ENCODE measurements around the gene NUP98.

NUP98 gene

DNA sequence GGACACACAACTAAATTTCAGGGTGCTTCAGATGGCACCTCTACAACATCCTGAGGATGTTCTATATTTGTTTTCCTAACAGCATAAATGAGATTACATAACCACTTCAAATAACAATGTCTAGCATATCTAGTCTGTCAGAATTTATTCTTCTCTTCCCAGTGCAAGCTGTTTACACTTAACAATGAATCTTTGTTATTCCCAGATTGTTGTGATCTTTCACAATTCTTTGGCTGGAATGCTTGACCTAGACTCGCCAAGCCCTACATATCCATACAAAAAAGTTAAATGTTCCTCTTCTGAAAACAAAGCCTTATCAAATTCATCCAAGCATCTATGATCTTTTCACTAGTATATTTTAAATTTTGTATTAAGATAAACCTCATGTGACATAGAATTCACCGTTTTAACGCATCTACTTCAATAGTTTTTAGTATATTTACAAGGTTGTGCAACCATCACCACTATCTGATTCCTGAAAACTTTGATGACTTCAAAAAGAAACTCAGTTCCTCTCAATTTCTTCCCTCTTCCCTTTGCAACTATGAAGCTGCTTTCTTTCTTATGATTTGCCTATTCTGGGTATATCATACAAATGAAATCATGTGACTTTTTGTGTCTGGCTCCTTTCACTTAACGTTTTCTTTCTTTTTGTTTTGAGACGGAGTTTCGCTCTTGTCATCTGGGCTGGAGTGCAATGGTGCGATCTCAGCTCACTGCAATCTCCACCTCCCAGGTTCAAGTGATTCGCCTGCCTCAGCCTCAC lies 64.5 kb downstream of the NUP98 start:
- DNase-seq, result no peak

- no peak for DNase-seq
Measured at GRCh38 chr11:3723014-3723708, 74.2 kb downstream of the NUP98 start.

DNA sequence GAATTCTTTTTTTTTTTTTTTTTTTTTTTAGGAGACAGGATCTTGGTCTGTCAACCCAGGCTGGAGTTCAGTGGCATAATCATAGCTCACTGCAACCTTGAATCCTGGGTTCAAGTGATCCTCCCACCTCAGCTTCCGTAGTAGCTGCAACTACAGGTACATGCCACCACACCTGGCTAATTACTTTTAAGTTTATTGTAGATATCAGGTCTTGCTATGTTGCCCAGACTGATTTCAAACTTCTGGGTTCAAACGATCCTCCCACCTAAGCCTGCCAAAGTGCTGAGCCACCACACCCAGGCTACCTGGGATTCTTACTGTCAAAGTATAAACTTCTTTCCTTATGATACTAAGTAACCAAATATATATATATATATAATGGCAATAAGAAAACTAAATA lies 75.3 kb downstream of the NUP98 start:
- no peak for DNase-seq

DNA sequence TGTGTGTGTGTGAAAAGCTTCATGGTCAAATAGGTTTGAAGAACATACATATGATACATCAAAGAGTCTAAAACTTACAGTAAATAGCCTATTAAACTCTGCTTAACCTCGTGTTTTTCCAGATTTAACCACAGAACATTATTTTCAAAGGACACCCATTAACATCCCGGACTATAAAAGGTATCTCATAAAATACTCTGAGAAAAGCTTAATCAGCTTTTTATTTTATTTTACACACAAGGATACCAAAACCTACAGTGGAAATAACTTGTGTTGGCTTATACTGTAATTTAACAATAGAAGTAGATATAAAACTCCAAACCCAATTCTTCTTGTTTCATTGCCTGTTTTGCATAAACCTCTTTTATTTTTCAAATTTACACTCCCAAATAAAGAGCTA lies 76.4 kb downstream of the NUP98 start:
- no peak for DNase-seq

GRCh38 chr11:3712274-3712673 lies 85.1 kb downstream of the NUP98 start:
- no peak for DNase-seq

DNA sequence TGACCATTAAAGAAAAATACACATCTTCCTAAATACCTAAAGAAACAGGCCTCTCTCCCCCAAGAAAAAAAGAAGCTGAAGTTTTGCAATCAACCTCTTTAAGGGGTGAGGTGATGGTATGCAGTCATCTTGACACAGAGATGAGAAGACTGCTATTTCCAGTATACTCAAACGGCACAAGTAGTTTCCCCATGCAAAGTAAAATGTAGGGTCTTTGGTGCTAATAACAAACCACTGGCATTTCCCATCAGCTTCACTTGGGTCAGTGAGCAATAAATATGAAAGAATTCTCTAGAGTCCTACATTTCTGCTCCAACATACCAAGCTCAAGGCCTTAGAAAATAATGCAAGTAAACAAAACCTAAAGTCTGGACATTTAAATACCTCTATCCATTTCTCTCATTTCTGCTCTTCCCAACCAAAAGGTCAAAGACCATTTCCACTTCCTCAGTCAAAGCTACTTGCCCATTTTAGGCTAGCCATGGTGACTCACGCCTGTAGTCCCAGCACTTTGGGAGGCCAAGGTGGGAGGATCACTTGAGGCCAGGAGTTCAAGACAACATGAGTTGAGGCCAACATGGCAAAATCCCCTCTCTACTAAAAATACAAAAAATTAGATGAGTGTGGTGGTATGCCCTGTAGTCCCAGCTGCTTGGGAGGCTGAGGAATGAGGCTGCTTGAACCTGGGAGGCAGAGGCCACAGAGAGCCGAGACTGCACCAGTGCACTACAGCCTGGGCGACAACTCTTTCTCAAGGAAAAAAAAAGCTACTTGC lies 86.7 kb downstream of the NUP98 start:
- DNase-seq, result no peak

- no peak for DNase-seq
Measured at GRCh38 chr11:3709977-3710376, 87.4 kb downstream of the NUP98 start.

DNA sequence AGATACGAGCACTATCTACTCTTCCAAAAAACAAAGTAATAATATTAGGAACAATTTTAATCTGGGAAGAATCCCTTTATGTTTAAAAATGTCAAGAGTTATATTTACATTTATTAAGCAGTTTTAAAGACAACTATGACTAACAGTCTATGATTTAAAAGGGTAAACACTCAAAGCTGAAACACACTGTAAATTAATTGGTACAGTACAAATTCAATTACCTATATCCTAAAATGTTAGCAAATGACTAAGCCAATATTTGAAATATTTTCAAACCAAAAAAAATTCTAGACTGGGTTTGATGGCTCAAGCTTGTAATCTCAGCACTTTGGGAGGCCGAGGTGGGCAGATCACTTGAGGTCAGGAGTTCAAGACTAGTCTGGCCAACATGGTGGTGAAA lies 90.2 kb downstream of the NUP98 start:
- DNase-seq, result no peak

DNA sequence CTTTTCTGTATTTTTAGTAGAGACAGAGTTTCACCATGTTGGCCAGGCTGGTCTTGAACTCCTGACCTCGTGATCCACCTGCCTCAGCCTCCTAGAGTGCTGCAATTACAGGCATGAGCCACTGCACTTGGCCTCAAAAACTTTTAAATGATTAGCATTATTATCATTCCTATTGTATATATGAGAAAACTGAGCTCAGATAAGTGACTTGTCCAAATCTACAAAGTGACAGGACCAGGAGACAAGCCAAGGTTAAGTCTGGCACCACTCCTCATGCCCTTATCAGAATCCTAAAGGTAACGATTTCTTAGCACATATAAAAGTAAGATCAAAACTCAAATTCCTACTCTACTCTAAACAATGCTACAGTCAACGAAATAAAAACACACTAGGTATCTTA lies 94.0 kb downstream of the NUP98 start:
- no peak for DNase-seq

- DNase-seq, result no peak
Measured at GRCh38 chr11:3700910-3701309, 96.4 kb downstream of the NUP98 start.

DNA sequence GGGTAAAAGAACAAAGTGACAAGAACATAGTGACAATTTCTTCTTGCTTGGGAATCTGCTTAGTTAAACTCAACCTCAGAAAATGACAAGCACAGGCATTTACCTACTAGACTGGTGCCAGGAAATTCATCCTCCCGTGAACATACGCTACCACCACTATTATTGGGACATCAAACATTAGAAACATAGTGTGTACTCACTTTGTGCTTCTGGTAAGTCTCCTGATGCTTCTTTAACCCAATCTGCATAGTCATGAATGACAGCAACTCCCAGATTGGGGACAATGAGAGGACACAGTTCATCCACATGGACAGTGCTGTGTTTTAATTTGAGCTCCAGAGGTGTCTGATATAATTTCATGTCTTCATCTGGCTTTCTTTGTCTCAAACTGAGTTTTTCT lies 96.9 kb downstream of the NUP98 start:
- DNase-seq, result no peak

DNA sequence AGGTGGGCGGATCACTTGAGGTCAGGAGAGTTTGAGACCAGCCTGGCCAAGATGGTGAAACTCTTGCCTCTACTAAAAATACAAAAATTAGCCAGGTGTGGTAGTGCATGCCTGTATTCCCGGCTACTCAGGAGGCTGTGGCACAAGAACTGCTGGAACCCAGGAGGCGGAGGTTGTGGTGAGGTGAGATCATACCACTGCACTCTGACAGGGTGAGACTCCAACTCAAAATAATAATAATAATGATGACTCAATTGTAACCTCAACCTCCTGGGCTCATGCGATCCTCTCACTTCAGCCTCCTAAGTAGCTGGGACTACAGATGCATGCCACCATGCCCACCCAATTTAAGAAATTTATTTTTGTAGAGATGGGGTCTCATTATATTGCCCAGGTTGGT lies 110.6 kb downstream of the NUP98 start:
- no peak for DNase-seq

DNA sequence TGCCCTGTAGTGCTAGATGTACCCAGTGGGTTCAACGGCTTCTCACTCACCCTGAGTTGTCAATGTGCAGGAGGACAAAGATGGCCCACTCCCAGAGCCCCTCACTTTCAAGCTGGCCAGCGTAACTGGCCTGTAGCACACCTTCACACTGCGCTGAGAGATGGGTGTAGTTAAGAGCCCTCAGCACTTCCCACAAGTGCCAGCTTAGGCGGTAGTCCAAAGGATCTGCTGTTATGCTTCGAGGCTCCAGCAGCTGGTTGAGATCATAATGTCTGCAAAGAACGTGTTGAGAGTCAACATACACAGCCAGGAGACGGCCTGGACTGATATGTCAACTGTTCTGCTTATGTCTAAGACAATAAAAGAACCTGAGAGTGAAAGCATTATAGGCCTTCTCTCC lies 111.4 kb downstream of the NUP98 start:
- DNase-seq, result no peak

DNA sequence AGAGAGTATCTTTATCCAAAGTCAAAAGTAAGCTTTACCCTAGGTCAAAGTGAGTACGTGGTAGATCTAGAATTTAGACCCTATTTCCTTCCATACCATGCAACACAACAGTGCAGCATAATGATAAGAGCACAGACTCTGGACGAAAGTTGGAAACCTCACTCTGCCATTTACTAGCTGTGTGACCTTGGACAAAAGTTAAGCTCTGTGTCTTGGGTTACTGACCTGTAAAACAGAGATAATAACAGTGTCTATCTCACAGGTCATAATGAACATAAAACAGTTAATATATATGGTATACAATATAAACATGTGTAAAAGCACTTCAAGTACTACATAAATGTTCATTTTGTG lies 112.6 kb downstream of the NUP98 start:
- DNase-seq, result no peak

DNA sequence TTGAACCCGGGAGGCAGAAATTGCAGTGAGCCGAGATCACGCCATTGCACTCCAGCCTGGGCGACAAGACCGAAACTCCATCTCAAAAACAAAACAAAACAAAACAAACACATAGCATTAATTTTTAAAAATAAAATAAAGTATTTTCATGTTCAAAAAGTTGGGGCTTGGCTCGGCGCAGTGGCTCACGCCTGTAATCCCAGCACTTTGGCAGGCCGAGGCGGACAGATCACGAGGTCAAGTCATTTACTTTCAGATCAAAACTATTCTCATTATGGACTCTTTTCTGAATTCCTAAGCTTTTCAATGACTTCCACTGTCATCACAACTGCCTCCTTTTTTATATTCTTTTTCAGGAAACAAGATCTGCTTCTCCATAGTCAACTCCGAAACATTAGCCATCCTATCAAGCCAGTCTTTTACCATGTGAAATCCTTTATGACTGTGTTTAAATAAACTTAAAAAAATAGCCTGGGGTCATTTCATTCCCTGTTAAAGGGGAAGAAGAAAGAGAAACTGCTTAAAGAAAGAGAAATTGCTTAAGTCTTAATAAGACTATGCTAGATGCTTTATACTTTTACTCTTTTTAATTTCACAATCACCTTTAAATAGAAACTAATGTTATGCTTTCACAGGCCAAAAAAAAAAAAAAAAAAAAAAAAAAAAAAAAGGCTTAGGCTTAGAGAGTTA lies 113.1 kb downstream of the NUP98 start:
- no peak for DNase-seq

DNA sequence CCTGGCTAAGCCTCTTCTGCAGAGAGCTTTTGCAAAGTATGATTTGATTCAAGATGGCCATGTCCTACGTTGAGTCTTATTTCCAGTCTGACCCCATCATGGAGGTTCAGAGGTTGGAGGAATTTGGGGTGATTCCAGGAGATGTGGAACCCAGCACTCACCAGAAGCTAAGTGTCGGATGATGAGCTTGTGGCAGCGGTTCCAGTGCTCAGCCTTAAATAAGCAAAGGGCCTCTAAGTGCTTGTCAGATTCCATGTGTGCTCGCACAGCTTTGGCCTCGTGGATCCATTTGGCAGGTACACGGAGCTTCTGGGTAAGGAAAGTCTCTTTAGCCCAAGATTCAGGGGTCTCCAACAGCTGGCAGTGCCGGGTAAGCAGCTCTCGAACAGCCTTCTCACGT lies 114.3 kb downstream of the NUP98 start:
- DNase-seq, result no peak

DNA sequence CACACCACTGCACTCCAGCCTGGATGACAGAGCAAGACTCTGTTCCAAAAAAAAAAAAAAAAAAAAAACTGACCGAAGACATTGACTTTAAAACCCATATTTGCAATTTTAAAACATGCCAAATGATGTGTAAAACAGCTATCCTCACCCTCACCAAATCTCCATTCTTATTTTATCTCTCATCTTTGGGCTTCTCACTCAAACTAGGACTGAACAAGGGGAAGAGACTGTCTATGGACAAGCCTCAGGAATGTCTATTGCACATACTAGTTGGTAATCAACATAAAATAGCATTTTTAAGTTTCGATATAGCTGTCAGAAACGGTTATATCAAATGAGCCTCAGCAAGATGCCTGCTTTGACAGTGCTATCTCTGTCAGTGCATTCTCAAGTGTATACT lies 118.3 kb downstream of the NUP98 start:
- DNase-seq, result no peak

DNA sequence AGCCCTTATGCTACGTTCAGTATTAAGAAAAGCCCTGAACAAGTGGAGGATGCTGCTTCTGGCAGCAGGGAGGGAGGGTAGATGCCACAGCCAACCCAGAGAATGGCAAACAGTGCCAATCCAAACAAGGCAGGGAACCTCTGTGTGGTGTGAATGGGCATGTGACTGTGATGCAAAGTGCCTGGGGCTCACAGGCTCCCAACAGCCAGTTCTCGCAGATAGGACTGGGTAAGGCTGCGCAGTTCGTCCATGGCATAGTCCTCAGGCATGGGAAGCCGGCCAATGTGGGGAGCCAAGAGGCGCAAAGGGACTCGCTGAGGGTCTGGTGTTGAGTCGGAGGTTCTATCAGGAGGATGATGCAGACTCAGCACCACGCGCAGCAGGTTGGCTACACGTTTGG lies 121.4 kb downstream of the NUP98 start:
- DNase-seq, result no peak

DNA sequence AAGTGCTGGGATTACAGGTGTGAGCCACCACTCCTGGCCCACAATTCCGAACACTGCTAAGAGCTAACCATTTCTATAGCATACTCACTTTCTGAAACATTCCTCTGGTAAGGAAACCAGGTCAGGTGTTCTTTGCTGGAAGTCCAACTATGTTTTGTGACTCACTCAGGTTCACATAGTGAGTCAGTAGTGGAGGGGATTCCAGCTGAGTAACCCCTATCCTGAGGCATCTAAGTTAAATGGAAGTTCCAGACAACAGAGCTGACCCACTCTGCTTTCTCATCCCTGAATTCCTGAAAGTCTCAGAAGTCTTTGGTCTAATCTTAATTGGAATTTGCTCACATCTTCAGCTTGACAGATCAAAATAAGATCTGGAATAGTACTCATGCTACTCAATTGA lies 123.2 kb downstream of the NUP98 start:
- DNase-seq, result no peak

DNA sequence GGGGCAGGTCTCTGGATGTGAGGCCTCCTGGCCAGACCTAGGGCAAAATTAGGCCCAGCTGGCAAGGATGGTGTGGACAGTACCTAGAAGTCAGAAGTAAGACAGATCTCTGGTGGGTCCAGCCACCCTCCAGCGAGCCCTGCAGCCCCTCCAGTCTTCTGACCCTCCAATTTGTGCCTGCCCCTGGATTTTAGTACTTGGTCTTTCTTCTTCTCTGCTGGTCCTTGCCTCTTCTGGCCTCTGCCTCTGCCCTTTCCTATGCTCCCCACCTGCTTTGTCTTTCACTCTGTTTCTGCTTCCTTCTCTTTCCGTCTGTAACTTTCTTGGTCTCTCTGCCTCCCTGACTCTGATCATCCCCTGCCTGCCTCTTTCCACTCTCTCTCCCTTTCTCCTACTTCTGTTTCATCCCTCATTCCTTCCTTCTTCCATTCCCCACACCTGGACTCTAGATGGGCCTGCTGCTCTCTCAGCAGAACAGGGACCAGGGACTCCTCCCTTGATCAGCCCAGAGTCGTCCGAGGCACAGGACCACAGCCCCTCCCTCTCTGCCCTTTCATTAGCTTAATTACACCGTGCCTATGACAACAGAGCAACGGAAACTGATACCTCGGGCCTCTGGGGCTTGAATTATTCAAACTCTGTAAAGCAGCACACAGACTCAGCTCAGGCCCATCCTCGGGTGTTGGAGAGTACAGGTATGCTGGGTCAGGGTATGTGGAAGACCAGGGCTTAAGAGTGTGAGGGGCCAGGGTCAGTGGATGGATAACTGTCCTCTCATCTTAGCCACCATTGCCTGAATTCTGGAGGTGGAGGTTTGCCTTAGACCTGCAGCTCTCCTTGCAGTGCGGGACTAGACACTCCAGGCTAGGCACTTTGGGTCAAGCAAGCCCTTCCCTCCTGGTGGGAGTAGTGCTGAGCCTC lies 125.8 kb downstream of the NUP98 start, which contains the start of gene CHRNA10:
CHRNA10 (minus strand) TSS at position 51 of the 921 bp plus-strand sequence. CDS start 72 bp downstream, outside the sequence.
- DNase-seq, result no peak

- DNase-seq, result no peak
Measured at GRCh38 chr11:3669742-3670183, 127.6 kb downstream of the NUP98 start.

- DNase-seq, result no peak
Measured at GRCh38 chr11:3669128-3669527, 128.2 kb downstream of the NUP98 start.

Measured in activated effector memory CD4-positive, alpha-beta T cell treated with anti-CD3 and anti-CD28 coated beads, Interleukin-2, amount 50 U/mL, for 16 hours (primary cell).